ENCODE measurements around the gene ERICH6. TPM values are rescaled to one million over a fixed set of nuclear protein-coding genes. Genes with fewer than 3 reads are reported as not detected.

Gene ERICH6
- total RNA-seq, 1 donor from 2014 or later = 0.29 TPM

DNA sequence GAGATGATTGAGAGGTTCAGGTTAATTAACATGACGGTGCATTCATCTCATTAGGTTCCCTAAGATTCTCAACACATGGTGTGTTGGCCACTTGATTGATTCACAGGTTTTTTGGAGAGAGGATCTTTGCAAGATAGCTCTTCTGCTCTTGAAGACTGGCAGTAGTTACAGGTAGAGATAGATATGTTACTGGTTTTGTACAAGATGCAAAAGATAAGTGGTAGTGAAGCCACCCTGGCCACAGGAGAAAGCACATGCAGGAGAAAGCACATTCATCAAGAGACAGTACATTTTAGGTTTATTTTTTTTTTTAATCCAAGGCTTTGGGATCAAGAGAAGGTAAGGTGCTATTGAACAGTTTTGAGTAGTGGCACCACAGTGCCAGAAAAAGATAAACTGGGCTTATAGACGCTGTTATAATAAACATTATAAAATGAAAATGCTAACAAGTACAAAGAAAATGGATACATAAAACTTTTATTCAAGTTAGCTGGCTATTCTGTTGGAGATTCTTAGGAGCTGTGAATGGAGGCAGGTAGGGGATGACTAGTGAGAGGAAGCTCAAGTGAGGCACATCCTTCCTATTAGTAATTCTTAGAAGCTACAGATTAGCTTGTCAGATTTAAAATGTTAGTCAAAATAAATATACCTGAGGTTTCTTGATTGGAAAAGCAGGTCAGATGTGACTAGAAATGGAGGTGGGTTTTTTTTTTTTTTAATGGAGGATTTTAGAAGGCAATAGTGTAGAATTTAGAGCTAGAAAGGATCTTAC is 89.8 kb downstream of the ERICH6 start:
- no peak for DNase-seq (ENCODE audit: low spot score)

DNA sequence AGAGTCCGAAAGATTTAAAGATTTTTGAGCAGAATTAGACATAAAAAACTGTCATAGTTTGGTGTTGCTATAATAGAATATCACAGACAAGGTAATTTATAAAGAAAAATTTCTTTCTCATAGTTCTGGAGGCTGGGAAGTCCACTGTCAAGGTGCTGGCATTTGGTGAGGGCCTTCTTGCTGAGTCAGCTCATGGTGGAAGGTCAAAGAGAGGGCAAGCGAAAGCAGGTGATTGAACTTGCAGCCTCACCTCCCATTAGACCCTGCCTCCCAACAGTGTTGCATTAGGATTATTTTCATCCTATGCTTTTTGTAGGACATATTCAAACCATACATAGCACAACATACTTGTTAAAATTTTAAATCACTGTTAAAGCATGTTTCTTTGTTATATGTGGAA is 90.7 kb downstream of the ERICH6 start:
- DNase-seq (ENCODE audit: low spot score) = no peak

DNA sequence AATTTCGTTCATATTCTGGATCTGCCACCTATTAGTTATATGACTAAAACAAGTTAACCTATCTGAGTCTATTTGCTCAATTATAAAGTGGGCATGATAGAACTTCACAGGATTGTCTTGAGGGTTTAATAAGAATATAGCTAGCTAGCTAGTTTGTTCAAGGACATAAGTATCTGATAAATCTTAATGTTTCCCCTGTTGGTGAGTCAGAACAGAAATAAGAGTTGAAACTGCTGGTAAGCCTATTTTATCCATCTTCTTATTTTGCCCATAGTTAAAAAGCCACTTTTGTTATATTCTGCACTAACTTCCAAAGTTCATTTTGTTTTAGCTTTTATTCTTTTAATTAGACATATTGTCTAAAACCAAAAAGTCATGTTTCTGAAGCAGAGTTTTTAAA is 91.2 kb downstream of the ERICH6 start:
- no peak for DNase-seq (ENCODE audit: low spot score)

DNA sequence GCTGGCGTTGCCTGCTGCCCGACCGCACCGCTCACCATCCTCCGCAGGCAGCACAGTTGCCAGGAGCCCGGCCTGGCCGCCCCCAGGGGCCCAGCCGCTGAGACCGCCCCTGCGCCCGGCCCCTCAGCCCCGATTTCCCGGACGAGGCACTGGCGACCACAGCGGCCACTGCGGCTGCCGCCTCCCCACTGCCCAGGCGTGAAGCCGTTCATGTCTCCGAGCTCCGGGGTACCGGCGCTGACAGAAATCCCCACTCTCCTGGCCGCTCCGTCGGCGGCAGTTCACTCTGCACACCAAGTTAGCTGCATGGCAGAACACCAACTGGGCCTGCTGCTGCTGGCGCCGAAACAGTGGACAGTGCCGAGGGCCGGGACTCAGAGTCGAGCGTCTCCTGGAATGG is 92.1 kb downstream of the ERICH6 start:
- no peak for DNase-seq (ENCODE audit: low spot score)

DNA sequence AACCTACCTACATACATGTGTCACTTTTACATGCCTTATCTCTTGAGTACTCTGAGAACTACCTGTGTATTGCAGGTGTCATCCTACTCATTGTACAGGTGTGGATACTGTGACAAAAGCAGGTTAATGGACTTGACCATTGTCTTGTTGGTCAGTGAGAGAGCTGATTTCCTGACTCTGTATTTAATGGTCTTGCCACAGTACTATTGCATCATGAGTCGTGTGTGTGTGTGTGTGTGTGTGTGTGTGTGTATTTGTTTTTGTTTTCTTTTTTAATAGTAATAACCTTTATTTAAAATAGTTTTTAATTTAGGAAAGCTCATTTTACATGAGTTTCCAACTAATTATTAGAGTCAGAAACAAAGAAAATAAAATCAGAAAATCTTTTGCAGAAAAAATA is 92.9 kb downstream of the ERICH6 start:
- DNase-seq (ENCODE audit: low spot score) = no peak

DNA sequence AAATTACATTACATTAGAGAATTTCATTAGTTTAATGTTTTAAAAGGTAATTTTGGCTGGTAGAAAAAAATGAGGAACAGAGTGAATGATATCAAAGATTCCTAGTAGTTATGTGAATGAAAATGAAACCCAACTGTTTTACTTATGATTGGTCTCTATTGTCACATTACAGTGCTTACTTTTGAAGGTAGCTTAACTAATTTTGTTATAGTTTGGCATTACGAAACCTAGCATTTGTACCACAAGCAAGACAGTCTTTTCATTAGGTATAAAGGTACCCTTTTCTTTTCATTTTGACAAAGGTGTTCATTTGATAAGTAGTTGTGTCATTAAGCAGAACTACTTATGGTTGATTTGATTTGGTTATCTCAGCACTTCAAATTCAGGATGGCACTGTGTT is 93.7 kb downstream of the ERICH6 start:
- DNase-seq (ENCODE audit: low spot score) = no peak

Other genes with a start within 250 kb of the ERICH6 start
- 85.2 TPM for gene SERP1, start 157.4 kb downstream of the ERICH6 start, total RNA-seq
- 77.2 TPM for gene EIF2A, start 157.1 kb downstream of the ERICH6 start, total RNA-seq
- 104 TPM for gene SELENOT, start 100.6 kb downstream of the ERICH6 start, total RNA-seq
- gene SIAH2, start 59.2 kb upstream of the ERICH6 start, total RNA-seq = 26.9 TPM
- not detected for gene MINDY4B, start 201.5 kb upstream of the ERICH6 start, total RNA-seq